Left ventricle myocardium superior (tissue), 1 donor: ENCODE data around the gene BST2. TPM values are rescaled to one million over a fixed set of nuclear protein-coding genes. Genes with fewer than 3 reads are reported as not detected.
A peak's percentile ranks its signal among the peaks of the same experiment; 100 is the strongest.
"Not testable (repeated sequence)": the region's sequence is repeated elsewhere in the genome, so short reads cannot be mapped to it uniquely, and the experiment has no call there.

ENCODE experiments used
- ATAC-seq: fragments of 200-7000 bp; cut with Tn5 transposase; one replicate; pipeline ENCODE4 v1.9.1; 2020; ENCODE audit warnings: mild to moderate bottlenecking, moderate library complexity
- DNase-seq: peaks from one replicate; pipeline ENCODE4 v3.0.0-alpha.2; 2020
- intact Hi-C: fragments of 100-400 bp; cut with micrococcal nuclease; formaldehyde crosslinking; loops from one replicate; pipeline ENCODE4 v1.11.0; 2022
- total RNA-seq: library from RNA; stranded (reverse); fragmentation: NEBNext Ultra II Directional; extraction: Animal tissue kit (Norgen Biotek cat#: 25700); gene quantifications from one replicate; pipeline ENCODE4 v1.2.1, GENCODE V29; 2021
- donor health status: DM: no; HTN: yes; CAD: no; lungs with severe emphysema.

Gene BST2
- total RNA-seq, 1 donor from 2014 or later = 49.7 TPM

DNA sequence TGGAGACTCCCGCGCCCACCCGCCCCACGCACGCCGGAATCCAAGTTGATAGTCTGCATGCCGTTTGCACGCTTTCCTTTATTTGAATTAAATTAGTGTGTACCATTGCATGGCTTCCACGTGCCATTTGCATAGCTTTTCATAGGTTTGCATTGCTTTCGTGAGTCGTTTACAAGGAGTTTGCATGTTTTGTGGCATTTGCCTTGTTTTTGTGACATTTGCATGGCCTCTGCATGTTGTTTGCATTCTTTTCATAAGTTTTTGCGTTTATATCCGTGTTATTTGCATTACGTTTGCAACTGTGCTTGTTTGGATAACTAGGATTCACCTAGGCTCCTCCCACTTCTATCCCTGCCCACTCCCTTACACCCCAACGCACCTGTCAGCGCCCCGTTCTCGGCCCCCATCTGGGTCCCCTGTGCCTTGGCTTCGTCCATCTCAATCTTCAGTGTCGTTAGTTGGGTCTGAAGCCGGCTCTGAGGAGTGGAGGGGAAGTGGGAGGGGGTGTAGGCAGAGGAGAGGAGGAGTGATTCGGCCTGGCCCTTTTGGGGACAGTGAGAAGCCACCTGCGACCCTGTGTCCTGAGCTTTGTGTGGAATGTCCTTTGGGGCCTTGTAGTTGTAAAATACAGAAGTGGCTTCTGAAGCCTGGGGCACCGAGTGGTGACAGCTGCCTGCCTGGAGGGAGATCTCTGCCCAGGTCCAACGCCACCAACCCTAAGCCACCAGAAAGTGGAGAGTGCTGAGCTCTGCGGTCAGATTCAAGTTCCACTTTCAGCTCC lies 13.9 kb downstream of the BST2 start:
- intact Hi-C loops = no loop called here
- no peak for ATAC-seq
- DNase-seq = no peak

DNA sequence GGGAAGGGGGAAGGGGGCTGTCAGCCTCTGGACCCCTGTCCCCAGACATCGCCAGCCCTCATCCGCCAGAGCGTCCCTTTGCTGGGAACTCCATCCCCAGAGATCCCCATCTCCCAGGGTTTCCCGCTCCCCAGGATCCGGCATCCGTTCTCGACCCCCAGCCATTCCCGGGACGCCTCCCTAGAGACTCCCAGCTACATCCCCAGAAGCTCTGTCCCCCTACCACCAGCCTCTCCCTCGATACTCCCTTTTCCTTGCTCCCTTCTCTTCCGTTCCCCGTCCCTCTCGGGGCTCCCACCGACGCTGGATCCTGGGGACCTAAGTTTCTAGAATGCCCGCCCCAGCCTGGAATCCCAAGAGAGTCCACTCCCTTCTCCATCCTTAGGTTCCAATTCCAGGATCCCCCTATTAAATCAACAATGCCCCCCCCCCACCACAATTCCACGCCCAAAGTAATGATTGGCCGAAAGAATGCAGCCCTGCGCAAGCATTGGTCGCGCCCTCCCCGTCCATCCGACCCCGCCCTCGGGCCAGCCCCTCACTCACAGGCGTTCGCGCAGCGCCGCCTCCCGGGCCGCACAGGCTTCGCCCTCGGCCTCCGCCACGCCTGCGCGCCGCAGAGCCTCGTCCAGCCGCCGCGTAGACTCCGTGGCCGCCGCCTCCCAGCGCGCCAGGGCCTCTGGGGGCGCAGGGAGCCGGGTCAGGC lies 14.6 kb downstream of the BST2 start:
- intact Hi-C loops = no loop called here
- DNase-seq (peak; percentile 93), ATAC-seq (peak; percentile 98)

DNA sequence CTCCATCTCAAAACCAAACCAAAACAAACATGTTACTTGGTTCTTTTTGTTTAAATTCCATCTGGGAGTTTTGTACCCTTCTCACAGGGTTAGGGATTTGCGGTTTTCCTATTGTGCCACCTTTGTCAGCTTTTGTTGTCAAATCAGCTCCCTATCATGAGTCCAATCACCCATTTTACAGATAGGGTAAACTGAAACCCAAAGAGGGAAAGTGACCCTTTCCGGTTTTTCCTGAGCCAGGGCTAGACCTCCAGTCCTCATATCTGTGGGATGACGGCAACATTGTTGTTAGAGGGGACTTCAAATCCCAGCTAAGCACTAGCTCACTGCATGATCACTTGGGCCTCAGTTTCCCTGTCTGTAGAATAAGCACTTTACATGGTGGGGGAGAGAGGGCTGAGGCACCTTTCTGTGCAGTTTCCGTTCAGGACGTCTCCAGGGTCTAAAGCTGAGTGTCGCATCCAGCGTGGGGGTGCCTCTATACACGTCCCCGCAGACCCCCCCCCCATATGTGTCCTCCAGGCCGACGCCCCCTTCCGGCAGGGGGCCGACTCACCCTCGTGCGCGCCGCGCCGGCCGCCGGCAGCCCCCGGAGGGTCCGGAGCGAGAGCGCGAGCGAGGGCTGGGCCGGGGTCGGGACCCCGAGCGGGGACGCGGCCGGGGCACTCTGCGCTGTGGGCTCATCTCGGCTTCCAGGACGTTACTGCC lies 15.3 kb downstream of the BST2 start:
- DNase-seq (no peak), ATAC-seq (no peak)
- intact Hi-C loops = loop anchor here (5.0 kb wide), 1 partner anchor 43 kb away; no protein-coding TSS in a partner anchor

DNA sequence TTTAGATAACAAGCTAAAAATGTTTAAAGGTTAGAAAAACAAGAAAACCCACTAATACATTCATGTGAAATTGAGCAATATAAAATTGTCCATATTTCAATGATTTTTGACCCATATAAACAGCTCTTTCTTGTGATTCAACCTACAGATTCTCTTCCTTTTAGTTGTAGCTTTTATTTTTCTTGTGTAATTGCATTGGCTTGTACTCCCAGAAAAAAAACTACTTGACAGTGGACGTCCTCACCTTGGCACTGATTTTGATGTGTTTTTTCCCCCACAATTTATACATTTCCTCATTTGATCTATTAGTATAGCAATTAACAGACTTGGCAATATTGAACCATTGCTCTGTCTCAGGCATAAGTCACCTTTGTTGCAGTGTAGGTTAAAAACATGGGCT lies 16.1 kb downstream of the BST2 start:
- ATAC-seq (no peak), DNase-seq (no peak)
- intact Hi-C loops = loop anchor here (5.0 kb wide), 1 partner anchor 42 kb away; no protein-coding TSS in a partner anchor

DNA sequence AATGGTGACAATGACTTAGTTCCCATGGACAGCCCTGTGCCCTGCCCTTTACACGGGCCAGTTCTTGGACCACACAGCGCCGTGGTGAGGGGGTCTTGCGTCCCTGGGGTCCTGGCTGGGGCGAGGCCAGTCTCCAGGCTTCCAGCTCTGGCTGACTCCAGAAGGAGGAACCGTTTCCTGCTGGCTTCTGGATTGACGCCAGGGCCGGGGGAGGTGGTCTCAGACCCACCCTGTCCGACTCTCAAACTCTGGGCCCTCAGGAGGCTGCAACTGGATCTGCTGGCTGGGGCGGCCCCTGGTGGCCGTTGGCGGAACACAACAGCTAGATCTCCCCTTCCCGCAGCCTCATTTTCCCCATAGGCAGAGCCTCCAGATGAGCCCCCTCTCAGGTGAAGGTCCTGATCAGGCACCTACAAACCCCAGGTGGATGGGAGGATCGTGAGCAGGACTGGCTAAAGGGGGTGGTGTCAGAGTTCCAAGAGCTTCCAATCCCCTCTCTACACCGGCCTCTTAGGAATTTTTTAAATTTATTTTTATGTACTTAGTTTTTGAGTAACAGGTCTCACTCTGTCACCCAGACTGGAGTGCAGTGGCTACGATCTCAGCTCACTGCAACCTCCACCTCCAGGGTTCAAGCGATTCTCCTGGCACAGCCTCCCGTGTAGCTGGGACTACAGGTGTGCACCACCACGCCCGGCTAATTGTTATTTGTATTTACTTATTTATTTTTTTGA lies 19.4 kb downstream of the BST2 start:
- DNase-seq = peak; percentile 78
- ATAC-seq = peak; percentile 65
- intact Hi-C loops = loop anchor here (5.0 kb wide), 1 partner anchor 39 kb away; no protein-coding TSS in a partner anchor

DNA sequence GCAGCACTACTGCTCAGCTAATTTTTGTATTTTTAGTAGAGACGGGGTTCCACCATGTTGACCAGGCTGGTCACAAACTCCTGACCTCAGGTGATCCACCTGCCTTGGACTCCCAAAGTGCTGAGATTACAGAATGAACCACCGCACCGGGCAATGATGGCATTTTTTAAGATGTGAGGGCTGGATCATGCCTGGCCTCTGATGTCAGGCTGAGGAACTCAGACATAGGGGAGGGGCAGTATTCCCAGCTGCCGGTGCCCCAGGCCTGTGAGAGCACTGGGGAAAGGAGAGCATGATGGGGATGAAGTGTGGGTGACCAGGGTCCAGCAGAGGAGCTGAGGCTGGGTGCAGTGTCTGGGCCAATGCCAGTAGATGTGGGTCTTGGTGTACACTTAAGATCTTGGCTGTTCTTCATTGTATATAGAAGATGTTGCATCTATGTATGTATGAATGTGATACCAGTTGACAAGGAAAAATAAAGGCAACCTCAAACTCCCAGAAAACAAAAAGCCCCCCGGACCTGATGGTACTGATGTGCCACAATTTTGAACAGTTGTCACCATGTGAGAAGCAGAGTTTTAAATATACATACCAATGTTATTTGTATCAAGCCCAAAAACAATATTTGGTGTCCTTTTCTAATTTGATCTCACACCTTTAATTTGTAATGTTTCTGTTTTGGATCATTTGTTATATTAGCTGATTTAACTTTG lies 24.8 kb downstream of the BST2 start:
- DNase-seq (no peak), ATAC-seq (no peak)
- intact Hi-C loops = no loop called here

DNA sequence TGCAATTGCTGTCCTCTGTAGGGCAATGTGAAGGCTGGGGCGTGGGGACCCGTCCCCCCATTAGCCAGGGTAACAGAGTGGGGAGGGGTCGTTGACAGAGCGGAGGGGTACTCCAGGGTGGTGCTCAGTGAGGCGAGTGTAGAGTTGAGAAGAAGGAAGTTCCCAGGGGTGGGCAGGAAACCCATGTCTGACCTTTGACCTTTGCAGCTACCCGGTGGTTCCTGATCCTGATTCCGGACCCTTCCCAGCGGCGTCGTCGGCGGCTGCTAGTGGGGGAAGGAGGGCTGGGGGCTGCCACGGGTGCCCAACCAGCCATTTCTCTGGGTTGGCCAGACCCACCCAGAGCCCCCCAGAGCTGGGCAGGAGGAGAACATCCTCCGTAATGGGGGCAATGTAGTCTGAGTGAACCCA lies 26.2 kb downstream of the BST2 start:
- ATAC-seq (no peak), DNase-seq (no peak)
- intact Hi-C loops = no loop called here

DNA sequence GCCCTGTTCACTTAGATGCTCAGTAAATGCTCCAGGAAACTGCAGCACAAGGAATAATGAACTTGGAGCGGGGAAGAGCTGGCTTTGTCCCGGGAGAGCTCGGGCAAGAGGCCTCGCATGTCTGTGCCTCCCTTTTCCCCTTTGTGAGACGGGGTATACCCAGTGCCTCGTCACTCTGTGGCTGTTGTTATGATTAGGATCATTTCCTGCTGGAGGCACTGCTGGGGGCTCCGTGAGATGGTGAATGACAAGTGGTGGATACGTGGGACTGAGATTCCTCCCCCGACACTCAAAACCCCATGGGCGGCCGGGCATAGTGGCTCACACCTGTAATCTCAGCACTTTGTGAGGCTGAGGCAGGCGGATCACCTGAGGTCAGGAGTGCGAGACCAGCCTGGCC lies 27.2 kb downstream of the BST2 start:
- intact Hi-C loops = no loop called here
- ATAC-seq = no peak

DNA sequence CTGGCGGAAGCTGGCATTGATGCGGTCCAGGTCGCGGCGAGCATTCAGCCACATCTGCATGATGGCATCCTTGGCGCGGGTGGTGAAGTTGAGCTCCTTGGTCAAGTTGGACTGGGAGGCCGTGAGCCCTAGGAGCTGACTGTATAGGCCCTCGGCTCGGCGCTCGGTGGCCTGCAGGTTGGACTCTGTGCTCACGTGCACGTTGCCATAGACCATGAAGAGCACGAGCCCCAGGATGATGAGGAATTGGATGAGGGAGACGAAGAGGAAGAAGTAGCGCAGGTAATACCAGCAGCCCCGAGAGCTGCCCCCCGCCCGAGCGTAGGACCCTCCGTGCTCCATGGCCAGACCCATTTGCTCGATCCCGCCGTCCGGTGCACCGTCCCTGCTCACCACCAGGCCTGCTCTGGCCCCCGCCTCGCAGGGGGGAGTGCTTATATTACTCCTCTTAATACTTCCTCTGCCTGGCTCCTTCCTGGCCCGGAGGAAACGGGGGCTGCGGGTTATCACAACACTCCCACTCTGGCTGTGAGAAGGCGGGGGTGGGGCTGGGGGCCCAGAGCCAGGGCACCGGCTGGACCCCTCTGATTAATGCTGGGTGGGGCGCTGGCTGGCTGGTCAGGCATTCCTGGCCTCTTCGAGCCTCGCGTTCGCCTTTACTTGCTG lies 28.4 kb downstream of the BST2 start, which contains the start of gene PLVAP:
Gene PLVAP (minus strand): TSS at position 408 of the 666 bp plus-strand sequence. CDS start 54 bp downstream, at position 354.
- DNase-seq (peak; percentile 39), ATAC-seq (peak; percentile 62)
- intact Hi-C loops = no loop called here

More for the DNA sequence above, 27.2 kb downstream of the BST2 start:
- DNase-seq = no peak

DNA sequence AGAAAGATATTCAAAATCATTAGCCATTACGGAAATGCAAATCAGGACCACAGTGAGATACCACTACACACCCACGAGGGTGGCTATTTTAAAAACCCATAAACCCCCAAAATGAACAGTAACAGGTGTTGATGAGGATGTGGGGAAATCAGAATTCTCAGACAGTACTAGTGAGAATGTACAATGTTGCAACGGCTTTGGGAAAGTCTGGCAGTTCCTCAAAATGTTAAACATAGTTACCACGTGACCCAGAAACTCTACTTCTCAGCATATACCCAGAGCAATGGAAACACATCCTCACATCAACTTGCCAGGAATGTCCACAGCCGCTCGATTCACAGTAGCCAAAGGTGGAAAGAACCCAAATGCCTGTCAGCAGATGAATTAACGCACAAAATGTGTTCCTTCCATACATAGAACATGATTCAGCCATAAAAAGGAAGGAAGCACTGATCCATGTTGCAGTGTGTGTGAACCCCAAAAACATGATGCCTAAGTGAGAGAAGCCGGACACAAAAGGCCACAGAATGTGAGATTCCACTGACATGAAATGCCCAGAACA lies 35.3 kb downstream of the BST2 start:
- intact Hi-C loops = no loop called here
- ATAC-seq (peak; percentile 54), DNase-seq (no peak)

DNA sequence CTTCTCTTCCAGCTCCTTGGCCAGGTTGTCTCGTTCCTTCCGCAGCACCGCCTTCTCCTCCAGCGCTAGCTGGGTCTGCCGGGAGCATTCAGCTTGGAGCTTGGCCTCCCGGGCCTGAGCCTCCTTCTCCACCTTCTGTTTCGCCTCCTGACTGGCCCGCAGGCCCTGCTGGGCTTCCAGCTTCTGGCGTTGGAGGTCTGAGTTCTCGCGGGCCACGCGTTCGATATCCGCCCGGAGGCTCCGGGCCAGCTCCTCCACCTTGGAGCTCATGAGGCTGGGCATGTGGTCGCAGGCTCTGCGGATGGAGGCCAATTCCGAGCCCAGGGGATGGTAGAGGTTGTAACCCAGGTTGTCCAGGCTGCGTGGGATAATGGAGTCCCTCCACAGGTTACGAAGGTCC lies 40.1 kb downstream of the BST2 start:
- intact Hi-C loops = no loop called here
- no peak for DNase-seq
- no peak for ATAC-seq

DNA sequence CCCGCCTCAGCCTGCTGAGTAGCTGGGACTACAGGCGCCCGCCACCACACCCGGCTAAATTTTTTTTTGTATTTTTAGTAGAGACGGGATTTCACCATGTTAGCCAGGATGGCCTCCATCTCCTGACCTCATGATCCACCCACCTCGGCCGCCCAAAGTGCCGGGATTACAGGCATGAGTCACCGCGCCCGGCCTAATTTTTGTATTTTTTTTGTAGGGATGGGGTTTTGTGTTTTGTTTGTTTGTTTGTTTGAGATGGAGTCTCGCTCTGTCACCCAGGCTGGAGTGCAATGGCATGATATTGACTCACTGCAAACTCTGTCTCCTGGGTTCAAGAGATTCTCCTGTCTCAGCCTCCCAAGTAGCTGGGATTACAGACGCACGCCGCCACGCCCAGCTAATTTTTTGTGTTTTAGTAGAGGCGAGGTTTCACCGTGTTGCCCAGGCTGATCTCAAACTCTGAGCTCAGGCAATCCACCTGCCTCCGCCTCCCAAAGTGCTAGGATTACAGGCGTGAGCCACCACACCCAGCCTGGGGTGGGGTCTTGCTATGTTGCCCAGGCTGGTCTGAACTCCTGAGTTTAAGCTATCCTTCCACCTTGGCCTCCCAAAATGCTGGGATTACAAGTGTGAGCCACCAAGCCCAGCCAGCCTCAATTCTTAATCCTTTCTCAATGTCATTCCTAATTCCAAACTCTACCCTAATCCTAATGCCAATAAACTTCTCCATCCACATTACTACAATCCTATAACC lies 41.4 kb downstream of the BST2 start:
- DNase-seq, intact Hi-C loops, ATAC-seq: not testable (repeated sequence)

DNA sequence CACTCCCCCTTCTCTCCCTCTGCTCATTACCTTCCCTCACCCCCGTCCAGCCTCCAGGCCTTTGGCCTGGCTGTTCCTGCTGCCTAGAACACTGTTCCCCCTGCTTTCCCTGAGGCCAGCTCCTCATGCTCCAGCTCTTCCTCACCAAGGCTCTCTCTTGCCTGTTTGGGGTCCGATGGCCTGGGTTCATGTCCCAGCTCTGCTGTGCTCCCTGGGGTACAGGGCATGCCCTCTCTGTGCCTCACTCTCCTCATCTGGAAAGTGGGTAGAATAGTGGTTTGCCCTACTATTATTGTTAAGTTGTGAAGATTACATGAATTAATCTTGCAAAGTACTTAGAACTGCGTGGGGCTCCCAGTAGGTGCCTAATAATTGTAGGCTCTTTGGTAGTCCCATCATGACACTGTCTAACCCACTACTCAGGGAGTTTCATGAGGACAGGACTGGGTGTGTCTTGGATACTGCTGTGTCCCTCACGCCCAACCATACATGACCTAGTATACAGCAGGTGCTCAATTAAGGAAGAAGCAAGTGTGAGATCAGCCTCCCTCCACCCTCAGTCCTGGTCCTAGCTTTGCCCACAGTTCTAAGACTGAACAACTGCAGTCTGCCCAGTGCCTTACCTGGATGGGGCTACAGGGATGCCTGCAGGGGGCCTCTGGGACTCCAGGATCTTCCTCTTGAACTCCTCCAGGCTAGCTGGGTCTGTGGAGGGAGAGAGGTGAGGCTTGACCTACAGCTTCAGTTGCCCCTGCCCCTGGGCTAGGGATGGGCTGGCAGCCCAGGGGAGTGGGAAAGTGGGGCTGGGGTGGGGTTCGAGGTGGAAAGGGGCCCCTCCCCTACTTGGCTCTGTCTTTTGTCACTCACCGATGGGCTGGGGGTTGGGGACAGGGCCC lies 45.3 kb downstream of the BST2 start:
- ATAC-seq = no peak
- no peak for DNase-seq
- intact Hi-C loops = no loop called here

DNA sequence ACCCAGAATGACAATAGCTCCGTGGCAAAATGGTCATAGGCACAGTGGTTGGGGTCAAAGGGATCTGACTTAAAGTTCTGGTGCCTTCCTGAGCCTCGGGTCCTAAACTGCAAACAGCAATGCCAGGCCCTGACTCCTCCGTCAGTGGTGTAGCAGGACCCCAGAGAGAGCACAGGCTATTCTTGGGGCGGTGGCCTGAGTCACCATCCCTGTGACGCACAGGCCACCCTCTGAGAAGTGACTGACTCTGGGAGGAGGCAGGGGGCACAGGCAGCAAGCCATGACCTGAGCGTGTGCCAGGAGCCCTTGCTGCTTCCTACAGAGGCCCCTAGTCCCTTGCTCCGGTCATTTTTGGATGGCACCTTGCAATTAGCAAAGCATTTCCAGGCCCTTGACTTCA lies 47.0 kb downstream of the BST2 start:
- intact Hi-C loops = no loop called here
- DNase-seq (no peak), ATAC-seq (peak; percentile 48)

DNA sequence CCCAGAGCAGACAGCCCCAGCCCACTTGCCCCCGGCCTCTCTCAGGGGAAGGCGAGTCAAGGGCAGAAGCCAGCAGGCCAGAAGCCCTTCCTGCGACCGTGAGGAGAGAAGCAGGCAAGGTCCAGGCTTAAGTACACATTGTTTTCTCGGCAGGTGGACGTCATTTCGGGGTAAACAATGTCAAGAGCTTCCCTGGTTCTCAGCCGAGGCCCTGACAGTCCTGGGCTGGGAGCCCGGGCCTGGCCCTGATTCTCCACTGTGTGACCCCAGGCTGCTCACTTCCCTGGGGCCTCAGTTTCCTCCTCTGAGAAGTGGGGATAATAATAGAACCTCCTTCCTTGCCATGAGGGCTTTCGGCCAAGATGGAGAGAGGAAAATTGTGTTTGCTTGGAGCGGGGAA lies 47.7 kb downstream of the BST2 start:
- intact Hi-C loops = no loop called here
- DNase-seq = no peak
- peak; percentile 29 for ATAC-seq

DNA sequence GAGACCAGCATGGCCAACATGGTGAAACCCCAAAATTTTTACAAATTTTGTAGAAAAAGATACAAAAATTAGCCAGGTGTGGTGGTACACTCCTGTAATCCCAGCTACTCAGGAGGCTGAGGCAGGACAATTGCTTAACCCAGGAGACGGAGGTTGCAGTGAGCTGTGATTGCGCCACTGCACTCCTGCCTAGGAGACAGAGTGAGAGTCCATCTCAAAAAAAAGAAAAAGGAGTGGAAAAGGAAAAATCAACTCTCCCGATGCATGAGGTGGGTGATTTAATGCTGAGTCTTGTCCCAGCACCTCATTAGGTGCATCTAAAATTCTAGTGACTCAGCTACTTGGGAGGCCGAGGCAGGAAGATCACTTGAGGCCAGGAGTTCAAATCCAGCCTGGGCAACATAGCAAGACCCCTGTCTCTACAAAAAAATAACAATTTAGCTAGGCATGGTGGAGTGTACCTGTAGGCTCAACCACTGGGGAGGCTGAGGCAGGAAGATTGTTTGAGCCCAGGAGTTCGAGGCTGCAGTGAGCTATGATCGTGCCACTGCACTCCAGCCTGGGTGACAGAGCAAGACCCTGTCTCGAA lies 48.3 kb downstream of the BST2 start:
- ATAC-seq (no peak), DNase-seq (no peak)
- intact Hi-C loops = no loop called here
